DND-41 (cell line): ENCODE measurements around the gene MALRD1.

Experiments
- EZH2 ChIP-seq: IDR thresholded peaks from 3 replicates; pipeline ENCODE4 v1.6.1; 2012; ENCODE audit warnings: borderline replicate concordance, low read depth, mild to moderate bottlenecking, moderate library complexity, low read length, inconsistent platforms; ENCODE audit not compliant: severe bottlenecking
- TF ChIP-seq, protein P1 (sequence below): IDR thresholded peaks from 2 replicates; pipeline ENCODE4 v1.5.1; 2012; ENCODE audit warnings: borderline replicate concordance, low read length, moderate library complexity, mild to moderate bottlenecking; ENCODE audit not compliant: poor library complexity, severe bottlenecking; ENCODE audit errors: extremely low read depth

DNA sequence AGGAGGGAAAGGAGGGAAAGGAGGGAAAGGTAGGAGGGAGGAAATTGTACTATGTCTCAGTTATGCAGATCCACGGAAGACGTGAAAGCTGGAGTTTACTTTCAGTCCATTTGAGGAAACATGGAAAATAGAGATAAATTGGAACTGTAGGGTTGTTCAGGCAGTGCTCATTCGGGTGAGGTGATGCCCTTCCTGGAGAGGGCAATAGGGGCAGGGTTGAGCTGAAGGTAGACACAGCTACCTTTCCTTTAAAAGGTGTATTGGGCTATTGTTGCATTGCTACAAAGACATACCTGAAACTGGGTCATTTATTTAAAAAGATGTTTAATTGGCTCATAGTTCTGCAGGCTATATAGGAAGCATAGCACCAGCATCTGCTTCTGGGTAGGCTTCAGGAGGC lies 650.7 kb downstream of the MALRD1 start:
- no peak for TF ChIP-seq EZH2
- TF ChIP-seq, protein P1, sequence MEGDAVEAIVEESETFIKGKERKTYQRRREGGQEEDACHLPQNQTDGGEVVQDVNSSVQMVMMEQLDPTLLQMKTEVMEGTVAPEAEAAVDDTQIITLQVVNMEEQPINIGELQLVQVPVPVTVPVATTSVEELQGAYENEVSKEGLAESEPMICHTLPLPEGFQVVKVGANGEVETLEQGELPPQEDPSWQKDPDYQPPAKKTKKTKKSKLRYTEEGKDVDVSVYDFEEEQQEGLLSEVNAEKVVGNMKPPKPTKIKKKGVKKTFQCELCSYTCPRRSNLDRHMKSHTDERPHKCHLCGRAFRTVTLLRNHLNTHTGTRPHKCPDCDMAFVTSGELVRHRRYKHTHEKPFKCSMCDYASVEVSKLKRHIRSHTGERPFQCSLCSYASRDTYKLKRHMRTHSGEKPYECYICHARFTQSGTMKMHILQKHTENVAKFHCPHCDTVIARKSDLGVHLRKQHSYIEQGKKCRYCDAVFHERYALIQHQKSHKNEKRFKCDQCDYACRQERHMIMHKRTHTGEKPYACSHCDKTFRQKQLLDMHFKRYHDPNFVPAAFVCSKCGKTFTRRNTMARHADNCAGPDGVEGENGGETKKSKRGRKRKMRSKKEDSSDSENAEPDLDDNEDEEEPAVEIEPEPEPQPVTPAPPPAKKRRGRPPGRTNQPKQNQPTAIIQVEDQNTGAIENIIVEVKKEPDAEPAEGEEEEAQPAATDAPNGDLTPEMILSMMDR = no peak
